MM.1S (cell line): ENCODE results near the gene CDH7.

Experiments
- DNase-seq: peaks from one replicate; pipeline ENCODE4 v3.0.0-alpha.2; 2015
- H2AFZ ChIP-seq: fragments of 300-600 bp; sonication (generic); 2 replicates; pipeline ENCODE4 v1.6.0; 2016; ENCODE audit warnings: antibody characterized with exemption, low read length
- H3F3A ChIP-seq: fragments of 300-600 bp; sonication (generic); 2 replicates; pipeline ENCODE4 v1.6.1; 2016; ENCODE audit warnings: mild to moderate bottlenecking, antibody characterized with exemption, low read length, moderate library complexity, mixed read lengths; ENCODE audit not compliant: insufficient read depth
- H3K27ac ChIP-seq: fragments of 300-600 bp; sonication (generic); 2 replicates; pipeline ENCODE4 v1.5.1; 2016; ENCODE audit warnings: mild to moderate bottlenecking, low read length
- H3K27me3 ChIP-seq: fragments of 300-600 bp; sonication (generic); replicated peaks from 2 replicates; pipeline ENCODE4 v1.6.0; 2016; ENCODE audit warnings: low read length; ENCODE audit not compliant: insufficient read depth
- H3K36me3 ChIP-seq: fragments of 300-600 bp; sonication (generic); replicated peaks from 2 replicates; pipeline ENCODE4 v1.6.1; 2016; ENCODE audit warnings: mild to moderate bottlenecking, low read length, mixed read lengths; ENCODE audit not compliant: insufficient read depth
- H3K4me1 ChIP-seq: fragments of 300-600 bp; sonication (generic); 2 replicates; pipeline ENCODE4 v1.6.1; 2016; ENCODE audit warnings: low read length, mixed read lengths
- H3K4me2 ChIP-seq: fragments of 300-600 bp; sonication (generic); 2 replicates; pipeline ENCODE4 v1.6.0; 2016; ENCODE audit warnings: low read depth, low read length
- H3K4me3 ChIP-seq: fragments of 300-600 bp; sonication (generic); 2 replicates; pipeline ENCODE4 v1.5.1; 2016; ENCODE audit warnings: low read length, mixed read lengths
- H3K79me2 ChIP-seq: fragments of 300-600 bp; sonication (generic); 2 replicates; pipeline ENCODE4 v1.6.1; 2016; ENCODE audit warnings: mixed run types, low read length, mixed read lengths
- H3K9ac ChIP-seq: fragments of 300-600 bp; sonication (generic); 2 replicates; pipeline ENCODE4 v1.6.1; 2016; ENCODE audit warnings: low read length, mixed read lengths
- H3K9me2 ChIP-seq: fragments of 300-600 bp; sonication (generic); replicated peaks from 2 replicates; pipeline ENCODE4 v1.6.1; 2016; ENCODE audit warnings: mild to moderate bottlenecking, low read length, mixed read lengths; ENCODE audit not compliant: insufficient read depth
- H3K9me3 ChIP-seq: fragments of 300-600 bp; sonication (generic); replicated peaks from 2 replicates; pipeline ENCODE4 v1.6.1; 2016; ENCODE audit warnings: mild to moderate bottlenecking, low read length, mixed read lengths; ENCODE audit not compliant: insufficient read depth
- H4K20me1 ChIP-seq: fragments of 300-600 bp; sonication (generic); 2 replicates; pipeline ENCODE4 v1.6.1; 2016; ENCODE audit warnings: mild to moderate bottlenecking, low read length, moderate library complexity, mixed read lengths; ENCODE audit not compliant: insufficient read depth
- EZH2 ChIP-seq: fragments of 300-600 bp; sonication (generic); optimal IDR thresholded peaks from 2 replicates; pipeline ENCODE3; 2017; ENCODE audit warnings: low read depth, mild to moderate bottlenecking, antibody characterized with exemption, low read length, mixed read lengths
- EZH2phosphoT487 ChIP-seq: fragments of 300-600 bp; sonication (generic); IDR thresholded peaks from 2 replicates; pipeline ENCODE4 v1.6.1; 2018; ENCODE audit warnings: antibody characterized with exemption, low read length
- TF ChIP-seq, protein P1 (sequence below): fragments of 300-600 bp; sonication (generic); IDR thresholded peaks from 2 replicates; pipeline ENCODE4 v1.5.1; 2016; ENCODE audit warnings: antibody characterized with exemption, low read length, mixed read lengths

CDH7 gene

DNA sequence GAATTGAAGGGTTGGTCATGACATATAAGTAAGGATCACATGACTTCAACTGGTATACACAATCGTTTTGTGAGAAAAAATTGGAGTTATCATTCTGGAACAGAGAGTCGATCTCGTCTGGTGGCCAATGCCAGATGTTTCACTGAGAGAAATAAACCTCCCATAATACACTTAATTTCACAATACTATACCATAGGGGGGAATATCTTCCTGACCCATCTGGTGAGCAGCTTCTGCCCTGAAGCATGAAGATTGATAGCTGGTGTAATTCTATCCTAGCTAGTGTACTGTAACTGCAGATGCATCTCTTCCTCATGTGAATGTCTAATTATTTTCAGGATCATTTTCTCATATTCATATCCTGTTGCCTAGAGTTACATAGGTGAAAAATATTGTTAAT, 15.7 kb upstream of the CDH7 start:
- H3F3A ChIP-seq: no peaks in the 10 kb centered on the region
- no peak overlapping the region for H3K4me3 ChIP-seq
- no peaks in the 10 kb centered on the region for H3K9me3 ChIP-seq
- H3K79me2 ChIP-seq: no peaks in the 10 kb centered on the region
- no peaks in the 10 kb centered on the region for H3K4me1 ChIP-seq
- no peak overlapping the region for H3K4me2 ChIP-seq
- H3K9me2 ChIP-seq: no peaks in the 10 kb centered on the region
- no peaks in the 10 kb centered on the region for H3K36me3 ChIP-seq
- TF ChIP-seq EZH2 (no peak), EZH2phosphoT487 (no peak)
- TF ChIP-seq, protein P1, sequence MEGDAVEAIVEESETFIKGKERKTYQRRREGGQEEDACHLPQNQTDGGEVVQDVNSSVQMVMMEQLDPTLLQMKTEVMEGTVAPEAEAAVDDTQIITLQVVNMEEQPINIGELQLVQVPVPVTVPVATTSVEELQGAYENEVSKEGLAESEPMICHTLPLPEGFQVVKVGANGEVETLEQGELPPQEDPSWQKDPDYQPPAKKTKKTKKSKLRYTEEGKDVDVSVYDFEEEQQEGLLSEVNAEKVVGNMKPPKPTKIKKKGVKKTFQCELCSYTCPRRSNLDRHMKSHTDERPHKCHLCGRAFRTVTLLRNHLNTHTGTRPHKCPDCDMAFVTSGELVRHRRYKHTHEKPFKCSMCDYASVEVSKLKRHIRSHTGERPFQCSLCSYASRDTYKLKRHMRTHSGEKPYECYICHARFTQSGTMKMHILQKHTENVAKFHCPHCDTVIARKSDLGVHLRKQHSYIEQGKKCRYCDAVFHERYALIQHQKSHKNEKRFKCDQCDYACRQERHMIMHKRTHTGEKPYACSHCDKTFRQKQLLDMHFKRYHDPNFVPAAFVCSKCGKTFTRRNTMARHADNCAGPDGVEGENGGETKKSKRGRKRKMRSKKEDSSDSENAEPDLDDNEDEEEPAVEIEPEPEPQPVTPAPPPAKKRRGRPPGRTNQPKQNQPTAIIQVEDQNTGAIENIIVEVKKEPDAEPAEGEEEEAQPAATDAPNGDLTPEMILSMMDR: no peak
- H3K27ac ChIP-seq: no peak overlapping the region
- no peaks in the 10 kb centered on the region for H3K27me3 ChIP-seq
- DNase-seq: no peak
- H4K20me1 ChIP-seq: no peaks in the 10 kb centered on the region
- no peak overlapping the region for H3K9ac ChIP-seq
- H2AFZ ChIP-seq: no peak overlapping the region

DNA sequence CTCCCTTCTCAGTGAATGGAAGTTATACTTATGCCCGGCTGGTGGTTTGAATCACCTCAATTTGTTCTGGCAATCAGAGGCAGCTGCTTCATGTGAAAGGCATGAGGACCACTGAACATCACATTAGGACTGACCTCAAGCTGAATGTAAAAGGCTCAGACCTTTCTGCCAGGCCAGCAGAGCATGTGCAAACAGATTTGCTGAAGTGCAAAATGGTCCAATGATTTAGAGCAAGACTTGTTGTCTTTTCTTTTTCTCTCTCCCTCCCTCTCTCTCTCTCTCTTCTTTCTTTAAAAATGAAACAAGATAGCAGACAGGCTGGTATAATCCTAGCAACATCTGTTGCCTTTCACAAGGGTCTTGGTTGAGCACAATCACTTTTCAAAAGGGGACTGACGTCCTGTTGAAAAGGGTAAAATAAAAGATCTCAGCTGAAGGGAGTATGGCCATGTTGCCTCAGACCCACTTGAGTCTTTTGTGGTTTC, 13.3 kb upstream of the CDH7 start:
- no peak overlapping the region for H3K4me2 ChIP-seq
- no peaks in the 10 kb centered on the region for H3K9me3 ChIP-seq
- no peaks in the 10 kb centered on the region for H3K36me3 ChIP-seq
- H3K27ac ChIP-seq: no peak overlapping the region
- no peaks in the 10 kb centered on the region for H3F3A ChIP-seq
- DNase-seq: no peak
- no peaks in the 10 kb centered on the region for H3K27me3 ChIP-seq
- TF ChIP-seq, protein P1: no peak
- no peak for TF ChIP-seq EZH2
- no peak for TF ChIP-seq EZH2phosphoT487
- no peaks in the 10 kb centered on the region for H4K20me1 ChIP-seq
- no peaks in the 10 kb centered on the region for H3K4me1 ChIP-seq
- H2AFZ ChIP-seq: no peak overlapping the region
- H3K79me2 ChIP-seq: no peaks in the 10 kb centered on the region
- H3K9ac ChIP-seq: no peak overlapping the region
- H3K9me2 ChIP-seq: no peaks in the 10 kb centered on the region
- H3K4me3 ChIP-seq: no peak overlapping the region

DNA sequence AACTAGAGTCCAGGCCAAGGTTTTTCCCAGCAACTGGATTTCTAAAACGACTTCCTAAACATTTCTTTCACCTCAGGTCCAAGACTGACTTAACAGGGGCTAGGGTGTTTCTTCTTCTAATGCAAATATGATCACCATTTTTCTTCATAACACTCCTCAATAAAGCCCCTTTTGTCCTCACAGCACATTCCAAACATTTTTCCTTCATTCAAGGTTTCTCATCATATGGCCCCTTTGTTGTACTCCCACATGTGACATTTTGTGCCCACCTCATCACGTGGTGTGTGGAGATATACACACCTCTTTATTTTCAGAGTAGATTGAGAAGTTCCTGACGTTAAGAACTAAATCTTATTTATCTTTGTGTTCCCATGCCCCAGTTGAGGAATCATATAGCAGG, 3.9 kb upstream of the CDH7 start:
- Histone ChIP-seq H3K9ac (no peak overlapping the region), H3K4me3 (no peak overlapping the region), H3K36me3 (no peaks in the 10 kb centered on the region), H4K20me1 (no peaks in the 10 kb centered on the region), H3K79me2 (no peaks in the 10 kb centered on the region), H3K27ac (no peak overlapping the region), H3K4me2 (no peak overlapping the region), H3K9me3 (no peaks in the 10 kb centered on the region), H3K9me2 (no peaks in the 10 kb centered on the region), H3K27me3 (no peaks in the 10 kb centered on the region), H2AFZ (no peak overlapping the region), H3K4me1 (no peaks in the 10 kb centered on the region), H3F3A (no peaks in the 10 kb centered on the region)
- TF ChIP-seq EZH2phosphoT487: no peak
- no peak for TF ChIP-seq EZH2
- TF ChIP-seq, protein P1: no peak
- no peak for DNase-seq
